Measurements from ENCODE around the gene EPPIN.

The EPPIN gene

GRCh38 chr20:45515147-45515913 lies 31.9 kb downstream of the EPPIN start, which contains the start of gene SPINT3:
Gene SPINT3, minus strand, starts transcription at chr20:45515622. Its CDS starts 14 bp downstream, at chr20:45515608.
- ATAC-seq, result no peak
- TF ChIP-seq ZNF70 (CRISPR knock-in tag; IDR thresholded peaks at IDR 0.05) (no peak), RARB (CRISPR knock-in tag; IDR thresholded peaks at IDR 0.05) (no peak), TSHZ2 (CRISPR knock-in tag; IDR thresholded peaks at IDR 0.05) (no peak), ARNTL (CRISPR knock-in tag; IDR thresholded peaks at IDR 0.05; ENCODE audit: borderline replicate concordance, low read depth) (no peak), ESRRG (CRISPR knock-in tag; IDR thresholded peaks at IDR 0.05) (no peak), CREB5 (CRISPR knock-in tag; IDR thresholded peaks at IDR 0.05; ENCODE audit: low read depth) (no peak), GLIS3 (CRISPR knock-in tag; IDR thresholded peaks at IDR 0.05) (no peak), ISL1 (CRISPR knock-in tag; IDR thresholded peaks at IDR 0.05) (no peak), TOX (CRISPR knock-in tag; IDR thresholded peaks at IDR 0.05; ENCODE audit: borderline replicate concordance) (no peak), CSDC2 (CRISPR knock-in tag; IDR thresholded peaks at IDR 0.05) (no peak), ZFP30 (CRISPR knock-in tag; IDR thresholded peaks at IDR 0.05) (no peak), POU6F1 (CRISPR knock-in tag; IDR thresholded peaks at IDR 0.05; ENCODE audit: borderline replicate concordance, low read depth) (no peak), ZNF8 (CRISPR knock-in tag; IDR thresholded peaks at IDR 0.05) (no peak), PATZ1 (CRISPR knock-in tag; IDR thresholded peaks at IDR 0.05; ENCODE audit: borderline replicate concordance) (no peak), ZC3H10 (CRISPR knock-in tag; IDR thresholded peaks at IDR 0.05) (no peak), TCF4 (CRISPR knock-in tag; IDR thresholded peaks at IDR 0.05; ENCODE audit: borderline replicate concordance) (no peak), ZFP3 (CRISPR knock-in tag; IDR thresholded peaks at IDR 0.05) (no peak), OSR1 (CRISPR knock-in tag; IDR thresholded peaks at IDR 0.05) (no peak)

GRCh38 chr20:45510242-45510862 lies 36.8 kb downstream of the EPPIN start:
- ATAC-seq, result no peak
- TF ChIP-seq ISL1 (CRISPR knock-in tag; IDR thresholded peaks at IDR 0.05) (peak; percentile 88), OSR1 (CRISPR knock-in tag; IDR thresholded peaks at IDR 0.05) (no peak), ESRRG (CRISPR knock-in tag; IDR thresholded peaks at IDR 0.05) (no peak), ZFP3 (CRISPR knock-in tag; IDR thresholded peaks at IDR 0.05) (no peak), TCF4 (CRISPR knock-in tag; IDR thresholded peaks at IDR 0.05; ENCODE audit: borderline replicate concordance) (no peak)

GRCh38 chr20:45509091-45509490 lies 38.1 kb downstream of the EPPIN start:
- no peak for TF ChIP-seq CSDC2 (CRISPR knock-in tag; IDR thresholded peaks at IDR 0.05)
- TF ChIP-seq ISL1 (CRISPR knock-in tag; IDR thresholded peaks at IDR 0.05), result no peak
- TF ChIP-seq ZFP3 (CRISPR knock-in tag; IDR thresholded peaks at IDR 0.05), result no peak
- TF ChIP-seq BACH2 (CRISPR knock-in tag; IDR thresholded peaks at IDR 0.05; ENCODE audit: borderline replicate concordance), result no peak
- no peak for TF ChIP-seq RARB (CRISPR knock-in tag; IDR thresholded peaks at IDR 0.05)
- no peak for TF ChIP-seq CSRNP3 (CRISPR knock-in tag; IDR thresholded peaks at IDR 0.05)
- no peak for TF ChIP-seq GLIS3 (CRISPR knock-in tag; IDR thresholded peaks at IDR 0.05)
- TF ChIP-seq POU6F1 (CRISPR knock-in tag; IDR thresholded peaks at IDR 0.05; ENCODE audit: borderline replicate concordance, low read depth), result no peak
- no peak for ATAC-seq

All from SK-N-SH treated with all-trans-retinoic acid at 6 μM for 48 hours (cell line).